ENCODE data around the gene CDS2.

CDS2 gene

GRCh38 chr20:5211803-5212714 lies 85.3 kb downstream of the CDS2 start:
- Histone ChIP-seq H3K27me3 (ENCODE audit: control insufficient read depth, insufficient read depth, low read length) (no peaks in the 10 kb centered on the region), H3K4me3 (ENCODE audit: low read length) (no peak overlapping the region), H3K36me3 (ENCODE audit: control insufficient read depth, insufficient read depth, low read length) (no peaks in the 10 kb centered on the region), H3K9me3 (ENCODE audit: control insufficient read depth, low read length) (no peaks in the 10 kb centered on the region), H3K9ac (ENCODE audit: low read length) (no peak overlapping the region), H3K4me1 (ENCODE audit: control insufficient read depth, insufficient read depth, low read length) (peaks cover 10% of the 10 kb centered on the region)

- H3K9me3 ChIP-seq (ENCODE audit: control insufficient read depth, low read length), result no peaks in the 10 kb centered on the region
- H3K27me3 ChIP-seq (ENCODE audit: control insufficient read depth, insufficient read depth, low read length), result no peaks in the 10 kb centered on the region
- peaks cover 4% of the 10 kb centered on the region for H3K4me1 ChIP-seq (ENCODE audit: control insufficient read depth, insufficient read depth, low read length)
- H3K36me3 ChIP-seq (ENCODE audit: control insufficient read depth, insufficient read depth, low read length), result no peaks in the 10 kb centered on the region
- H3K4me3 ChIP-seq (ENCODE audit: low read length), result no peak overlapping the region
- H3K9ac ChIP-seq (ENCODE audit: low read length), result no peak overlapping the region
These were observed 86.2 kb downstream of the CDS2 start for GRCh38 chr20:5212907-5213487.

- Histone ChIP-seq H3K4me3 (ENCODE audit: low read length) (no peak overlapping the region), H3K9me3 (ENCODE audit: control insufficient read depth, low read length) (no peaks in the 10 kb centered on the region), H3K4me1 (ENCODE audit: control insufficient read depth, insufficient read depth, low read length) (no peaks in the 10 kb centered on the region), H3K27me3 (ENCODE audit: control insufficient read depth, insufficient read depth, low read length) (no peaks in the 10 kb centered on the region), H3K9ac (ENCODE audit: low read length) (no peak overlapping the region), H3K36me3 (ENCODE audit: control insufficient read depth, insufficient read depth, low read length) (no peaks in the 10 kb centered on the region)
These were observed 88.0 kb downstream of the CDS2 start for GRCh38 chr20:5214826-5215225.

- no peaks in the 10 kb centered on the region for H3K36me3 ChIP-seq (ENCODE audit: control insufficient read depth, insufficient read depth, low read length)
- no peaks in the 10 kb centered on the region for H3K27me3 ChIP-seq (ENCODE audit: control insufficient read depth, insufficient read depth, low read length)
- no peak overlapping the region for H3K9ac ChIP-seq (ENCODE audit: low read length)
- H3K9me3 ChIP-seq (ENCODE audit: control insufficient read depth, low read length), result no peaks in the 10 kb centered on the region
- no peak overlapping the region for H3K4me3 ChIP-seq (ENCODE audit: low read length)
- H3K4me1 ChIP-seq (ENCODE audit: control insufficient read depth, insufficient read depth, low read length), result no peaks in the 10 kb centered on the region
These were observed 89.0 kb downstream of the CDS2 start for GRCh38 chr20:5215672-5216304.

GRCh38 chr20:5216663-5217062 lies 89.9 kb downstream of the CDS2 start:
- Histone ChIP-seq H3K36me3 (ENCODE audit: control insufficient read depth, insufficient read depth, low read length) (no peaks in the 10 kb centered on the region), H3K9me3 (ENCODE audit: control insufficient read depth, low read length) (no peaks in the 10 kb centered on the region)

GRCh38 chr20:5217616-5218015 lies 90.8 kb downstream of the CDS2 start:
- no peaks in the 10 kb centered on the region for H3K4me1 ChIP-seq (ENCODE audit: control insufficient read depth, insufficient read depth, low read length)
- H3K4me3 ChIP-seq (ENCODE audit: low read length), result no peak overlapping the region
- H3K36me3 ChIP-seq (ENCODE audit: control insufficient read depth, insufficient read depth, low read length), result no peaks in the 10 kb centered on the region
- H3K27me3 ChIP-seq (ENCODE audit: control insufficient read depth, insufficient read depth, low read length), result no peaks in the 10 kb centered on the region
- no peaks in the 10 kb centered on the region for H3K9me3 ChIP-seq (ENCODE audit: control insufficient read depth, low read length)
- H3K9ac ChIP-seq (ENCODE audit: low read length), result no peak overlapping the region

More at GRCh38 chr20:5216663-5217062, 89.9 kb downstream of the CDS2 start:
- Histone ChIP-seq H3K9ac (ENCODE audit: low read length) (no peak overlapping the region), H3K27me3 (ENCODE audit: control insufficient read depth, insufficient read depth, low read length) (no peaks in the 10 kb centered on the region), H3K4me1 (ENCODE audit: control insufficient read depth, insufficient read depth, low read length) (no peaks in the 10 kb centered on the region), H3K4me3 (ENCODE audit: low read length) (no peak overlapping the region)

GRCh38 chr20:5220321-5221060 lies 93.7 kb downstream of the CDS2 start:
- Histone ChIP-seq H3K9ac (ENCODE audit: low read length) (no peak overlapping the region), H3K9me3 (ENCODE audit: control insufficient read depth, low read length) (no peaks in the 10 kb centered on the region)

GRCh38 chr20:5221061-5221430 lies 94.2 kb downstream of the CDS2 start:
- Histone ChIP-seq H3K4me3 (ENCODE audit: low read length) (no peak overlapping the region), H3K27me3 (ENCODE audit: control insufficient read depth, insufficient read depth, low read length) (no peaks in the 10 kb centered on the region), H3K4me1 (ENCODE audit: control insufficient read depth, insufficient read depth, low read length) (no peaks in the 10 kb centered on the region), H3K9ac (ENCODE audit: low read length) (no peak overlapping the region), H3K36me3 (ENCODE audit: control insufficient read depth, insufficient read depth, low read length) (no peaks in the 10 kb centered on the region), H3K9me3 (ENCODE audit: control insufficient read depth, low read length) (no peaks in the 10 kb centered on the region)

More at GRCh38 chr20:5220321-5221060, 93.7 kb downstream of the CDS2 start:
- Histone ChIP-seq H3K36me3 (ENCODE audit: control insufficient read depth, insufficient read depth, low read length) (no peaks in the 10 kb centered on the region), H3K27me3 (ENCODE audit: control insufficient read depth, insufficient read depth, low read length) (no peaks in the 10 kb centered on the region), H3K4me1 (ENCODE audit: control insufficient read depth, insufficient read depth, low read length) (no peaks in the 10 kb centered on the region), H3K4me3 (ENCODE audit: low read length) (no peak overlapping the region)

- Histone ChIP-seq H3K9ac (ENCODE audit: low read length) (no peak overlapping the region), H3K27me3 (ENCODE audit: control insufficient read depth, insufficient read depth, low read length) (no peaks in the 10 kb centered on the region), H3K4me1 (ENCODE audit: control insufficient read depth, insufficient read depth, low read length) (no peaks in the 10 kb centered on the region), H3K9me3 (ENCODE audit: control insufficient read depth, low read length) (no peaks in the 10 kb centered on the region), H3K36me3 (ENCODE audit: control insufficient read depth, insufficient read depth, low read length) (no peaks in the 10 kb centered on the region), H3K4me3 (ENCODE audit: low read length) (no peak overlapping the region)
These were observed 96.3 kb downstream of the CDS2 start for GRCh38 chr20:5222919-5223634.

- Histone ChIP-seq H3K36me3 (ENCODE audit: control insufficient read depth, insufficient read depth, low read length) (no peaks in the 10 kb centered on the region), H3K27me3 (ENCODE audit: control insufficient read depth, insufficient read depth, low read length) (no peaks in the 10 kb centered on the region), H3K4me1 (ENCODE audit: control insufficient read depth, insufficient read depth, low read length) (no peaks in the 10 kb centered on the region), H3K4me3 (ENCODE audit: low read length) (no peak overlapping the region), H3K9ac (ENCODE audit: low read length) (no peak overlapping the region), H3K9me3 (ENCODE audit: control insufficient read depth, low read length) (no peaks in the 10 kb centered on the region)
These were observed 103.7 kb downstream of the CDS2 start for GRCh38 chr20:5230544-5230943.

GRCh38 chr20:5234158-5234557 lies 107.3 kb downstream of the CDS2 start:
- no peaks in the 10 kb centered on the region for H3K9me3 ChIP-seq (ENCODE audit: control insufficient read depth, low read length)
- H3K27me3 ChIP-seq (ENCODE audit: control insufficient read depth, insufficient read depth, low read length), result no peaks in the 10 kb centered on the region
- H3K4me3 ChIP-seq (ENCODE audit: low read length), result no peak overlapping the region
- H3K4me1 ChIP-seq (ENCODE audit: control insufficient read depth, insufficient read depth, low read length), result no peaks in the 10 kb centered on the region
- no peaks in the 10 kb centered on the region for H3K36me3 ChIP-seq (ENCODE audit: control insufficient read depth, insufficient read depth, low read length)
- H3K9ac ChIP-seq (ENCODE audit: low read length), result no peak overlapping the region

All from mucosa of stomach (tissue), 1 donor.